Upper lobe of right lung (tissue), 1 donor: ENCODE results near the gene ZNF2. TPM values are rescaled to one million over a fixed set of nuclear protein-coding genes. Genes with fewer than 3 reads are reported as not detected.
A peak's percentile ranks its signal among the peaks of the same experiment; 100 is the strongest.

Experiments used
- ATAC-seq: fragments of 200-7000 bp; cut with Tn5 transposase; one replicate; pipeline ENCODE4 v1.9.1; 2020; ENCODE audit warnings: mild to moderate bottlenecking, moderate library complexity
- DNase-seq: peaks from one replicate; pipeline ENCODE4 v3.0.0-alpha.2; 2020
- H3K27ac ChIP-seq: fragments of 200-600 bp; one replicate; pipeline ENCODE4 v1.8.0; 2022
- H3K27me3 ChIP-seq: fragments of 200-600 bp; one replicate; pipeline ENCODE4 v1.8.0; 2022; ENCODE audit warnings: mild to moderate bottlenecking
- H3K36me3 ChIP-seq: fragments of 200-600 bp; one replicate; pipeline ENCODE4 v1.8.0; 2022
- H3K4me1 ChIP-seq: fragments of 200-600 bp; one replicate; pipeline ENCODE4 v1.8.0; 2022
- H3K4me3 ChIP-seq: fragments of 200-600 bp; one replicate; pipeline ENCODE4 v1.8.0; 2022; ENCODE audit warnings: mild to moderate bottlenecking
- H3K9me3 ChIP-seq: fragments of 200-600 bp; one replicate; pipeline ENCODE4 v1.8.0; 2022
- intact Hi-C: fragments of 100-400 bp; cut with DNase I; formaldehyde crosslinking; loops from one replicate; pipeline ENCODE4 v1.11.0; 2022
- total RNA-seq: library from RNA; stranded (reverse); fragmentation: NEBNext Ultra II Directional; extraction: Animal tissue kit (Norgen Biotek cat#: 25700); gene quantifications from one replicate; pipeline ENCODE4 v1.2.1, GENCODE V29; 2021
- TF ChIP-seq, protein P1 (sequence below): fragments of 200-600 bp; IDR thresholded peaks from one replicate; pipeline ENCODE4 v1.8.0; 2022; ENCODE audit warnings: antibody characterized with exemption
- donor health status: DM: no; HTN: yes; CAD: no; lungs with severe emphysema.

The ZNF2 gene
- total RNA-seq, 1 donor from 2014 or later: 4.7 TPM

DNA sequence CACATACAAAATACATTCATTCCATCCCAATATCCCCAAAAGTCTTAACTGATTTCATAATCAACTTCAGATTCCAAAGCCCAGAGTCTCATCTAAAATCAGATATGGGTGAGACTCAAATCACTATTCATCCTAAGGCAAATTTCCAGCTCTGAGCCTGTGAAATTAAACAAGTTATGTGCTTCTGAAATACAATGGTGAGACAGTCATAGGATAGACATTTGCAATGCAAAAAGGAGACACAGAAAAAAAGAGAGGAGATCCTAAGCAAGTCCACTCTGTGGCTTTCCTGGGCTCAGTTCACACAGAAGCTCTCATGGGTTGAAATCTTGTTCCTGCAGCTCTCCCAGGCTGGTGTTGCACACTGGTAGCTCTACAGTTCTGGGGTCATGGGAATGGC lies 60.0 kb downstream of the ZNF2 start:
- H3K4me1 ChIP-seq: no peaks in the 10 kb centered on the region
- no peaks in the 10 kb centered on the region for H3K27me3 ChIP-seq
- intact Hi-C loops: no loop called here
- TF ChIP-seq, protein P1, sequence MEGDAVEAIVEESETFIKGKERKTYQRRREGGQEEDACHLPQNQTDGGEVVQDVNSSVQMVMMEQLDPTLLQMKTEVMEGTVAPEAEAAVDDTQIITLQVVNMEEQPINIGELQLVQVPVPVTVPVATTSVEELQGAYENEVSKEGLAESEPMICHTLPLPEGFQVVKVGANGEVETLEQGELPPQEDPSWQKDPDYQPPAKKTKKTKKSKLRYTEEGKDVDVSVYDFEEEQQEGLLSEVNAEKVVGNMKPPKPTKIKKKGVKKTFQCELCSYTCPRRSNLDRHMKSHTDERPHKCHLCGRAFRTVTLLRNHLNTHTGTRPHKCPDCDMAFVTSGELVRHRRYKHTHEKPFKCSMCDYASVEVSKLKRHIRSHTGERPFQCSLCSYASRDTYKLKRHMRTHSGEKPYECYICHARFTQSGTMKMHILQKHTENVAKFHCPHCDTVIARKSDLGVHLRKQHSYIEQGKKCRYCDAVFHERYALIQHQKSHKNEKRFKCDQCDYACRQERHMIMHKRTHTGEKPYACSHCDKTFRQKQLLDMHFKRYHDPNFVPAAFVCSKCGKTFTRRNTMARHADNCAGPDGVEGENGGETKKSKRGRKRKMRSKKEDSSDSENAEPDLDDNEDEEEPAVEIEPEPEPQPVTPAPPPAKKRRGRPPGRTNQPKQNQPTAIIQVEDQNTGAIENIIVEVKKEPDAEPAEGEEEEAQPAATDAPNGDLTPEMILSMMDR: no peak
- H3K27ac ChIP-seq: no peak overlapping the region
- H3K9me3 ChIP-seq: peaks cover 38% of the 10 kb centered on the region
- H3K4me3 ChIP-seq: no peak overlapping the region
- ATAC-seq: no peak
- no peak for DNase-seq
- H3K36me3 ChIP-seq: no peaks in the 10 kb centered on the region

DNA sequence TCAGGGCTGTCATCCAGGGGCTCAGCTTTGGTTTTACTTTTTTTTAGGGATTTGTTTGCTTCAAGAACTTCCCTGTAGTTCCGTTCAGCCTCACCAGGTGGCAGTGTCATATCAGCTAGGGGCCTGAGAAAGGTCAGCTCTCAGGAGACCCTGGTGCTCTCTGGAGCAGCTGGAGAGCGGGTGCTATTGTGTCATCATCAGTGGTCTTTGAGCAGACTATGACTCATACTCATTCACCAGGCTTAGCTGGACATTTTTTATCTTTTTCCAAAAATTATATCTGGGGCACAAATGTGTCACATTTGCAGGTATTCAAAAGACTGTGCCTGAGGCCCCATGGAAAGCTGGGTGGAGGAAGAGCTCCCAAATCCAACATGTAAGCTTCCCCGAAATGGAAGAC lies 66.1 kb downstream of the ZNF2 start:
- H3K36me3 ChIP-seq: no peaks in the 10 kb centered on the region
- no peak overlapping the region for H3K4me3 ChIP-seq
- no peaks in the 10 kb centered on the region for H3K27me3 ChIP-seq
- intact Hi-C loops: no loop called here
- ATAC-seq (peak; percentile 93), DNase-seq (peak; percentile 71)
- H3K27ac ChIP-seq: no peak overlapping the region
- no peaks in the 10 kb centered on the region for H3K4me1 ChIP-seq
- TF ChIP-seq, protein P1: peak; percentile 67
- no peaks in the 10 kb centered on the region for H3K9me3 ChIP-seq

DNA sequence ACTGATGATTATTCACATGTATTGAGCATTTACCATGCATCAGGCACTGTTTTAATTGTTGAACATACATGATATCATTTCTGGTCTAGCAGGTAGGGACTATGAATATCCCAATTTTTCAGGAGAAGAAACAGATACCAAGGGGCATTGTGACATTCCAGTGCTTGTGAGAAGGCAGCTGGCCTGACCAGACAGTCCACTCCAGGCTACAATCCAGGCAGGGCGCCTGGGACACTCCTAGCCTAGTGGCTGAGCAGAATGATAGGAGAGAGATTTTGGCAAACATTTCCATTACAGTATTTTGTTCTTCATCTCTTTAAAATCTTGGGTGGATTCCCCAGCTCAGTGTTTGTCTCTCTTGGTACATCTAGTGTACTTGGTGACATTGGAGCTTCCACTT lies 66.6 kb downstream of the ZNF2 start:
- no peak overlapping the region for H3K4me3 ChIP-seq
- no peak overlapping the region for H3K27ac ChIP-seq
- ATAC-seq (no peak), DNase-seq (no peak)
- no peaks in the 10 kb centered on the region for H3K4me1 ChIP-seq
- no peaks in the 10 kb centered on the region for H3K9me3 ChIP-seq
- TF ChIP-seq, protein P1: no peak
- H3K27me3 ChIP-seq: no peaks in the 10 kb centered on the region
- intact Hi-C loops: no loop called here
- no peaks in the 10 kb centered on the region for H3K36me3 ChIP-seq

Other genes starting within 250 kb of the ZNF2 start
- 21.2 TPM for gene MAL, start 140.1 kb upstream of the ZNF2 start, total RNA-seq
- gene MRPS5, start 44.0 kb upstream of the ZNF2 start, total RNA-seq: 55.2 TPM
- 19.8 TPM for gene ZNF514, start 6.0 kb upstream of the ZNF2 start, total RNA-seq
- 3.8 TPM for gene ZNF892, start 41.7 kb downstream of the ZNF2 start, total RNA-seq
- 6.0 TPM for gene PROM2, start 108.6 kb downstream of the ZNF2 start, total RNA-seq
- 3.0 TPM for gene KCNIP3, start 131.5 kb downstream of the ZNF2 start, total RNA-seq
- gene FAHD2A, start 236.9 kb downstream of the ZNF2 start, total RNA-seq: 22.8 TPM